Lower leg skin (tissue), 4 donors: ENCODE data around the gene PLCH1. TPM values are rescaled to one million over a fixed set of nuclear protein-coding genes. Genes with fewer than 3 reads are reported as not detected.

Experiments used
- DNase-seq, 2 donors: peaks; one replicate each; pipeline ENCODE4 v3.0.0-alpha.2; 2019; ENCODE audit warnings: low spot score in 2 of 2
- H3K4me3 ChIP-seq: fragments of 200-600 bp; sonication (generic); 2 replicates; pipeline ENCODE4 v1.5.1; 2017; ENCODE audit warnings: mild to moderate bottlenecking, low read depth; ENCODE audit not compliant: poor library complexity, severe bottlenecking
- POLR2A ChIP-seq, 2 donors: fragments of 450-650 bp; IDR thresholded peaks; one replicate each; pipeline ENCODE4 v1.6.1; 2016 to 2017; ENCODE audit warnings: antibody characterized with exemption in 2 of 2, mild to moderate bottlenecking in 1 of 2, moderate library complexity in 1 of 2
- WGBS, 2 donors: methylation state at CpG; one replicate each; pipeline ENCODE4 v1.1.5; 2018; 5-methylcytosine and 5-hydroxymethylcytosine counted together
- intact Hi-C: fragments of 100-400 bp; cut with DNase I; formaldehyde crosslinking; loops from one replicate; pipeline ENCODE4 v1.15.0; 2023; ENCODE audit warnings: low total_unique reads
- total RNA-seq, 4 donors: library from RNA; depleted of rRNA; stranded (reverse); fragments of >200 nt; gene quantifications; one replicate each; pipeline ENCODE4 v1.1.0, GENCODE V29; 2016
- TF ChIP-seq, protein P1 (sequence below), 3 donors: fragments of 450-650 bp; IDR thresholded peaks; one replicate each; pipeline ENCODE4 v1.5.1; 2016; ENCODE audit warnings: antibody characterized with exemption in 3 of 3, mild to moderate bottlenecking in 3 of 3, moderate library complexity in 2 of 3

The PLCH1 gene
- total RNA-seq, 4 donors from 2014 or later, result 0.55 to 1.2 (median 0.79) TPM

DNA sequence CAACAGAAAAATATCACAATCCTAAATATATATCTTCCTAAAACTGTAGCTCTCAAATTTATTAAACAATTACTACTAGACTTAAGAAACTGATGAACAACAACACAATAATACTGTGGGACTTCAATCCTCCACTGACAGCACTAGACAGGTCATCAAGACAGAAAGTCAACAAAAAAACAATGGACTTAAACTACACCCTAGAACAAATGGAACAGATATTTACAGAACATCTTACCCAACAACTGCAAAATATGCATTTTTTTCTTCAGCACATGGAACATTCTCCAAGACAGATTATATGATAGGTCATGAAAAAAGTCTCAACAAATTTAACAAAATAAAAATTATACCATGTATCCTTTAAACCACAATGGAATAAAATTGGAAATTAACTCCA, 133.4 kb downstream of the PLCH1 start:
- H3K4me3 ChIP-seq, result no peak overlapping the region
- no peak for DNase-seq
- intact Hi-C loops, result no loop called here
- no peak for TF ChIP-seq POLR2A (IDR thresholded peaks at IDR 0.05)
- TF ChIP-seq, protein P1, sequence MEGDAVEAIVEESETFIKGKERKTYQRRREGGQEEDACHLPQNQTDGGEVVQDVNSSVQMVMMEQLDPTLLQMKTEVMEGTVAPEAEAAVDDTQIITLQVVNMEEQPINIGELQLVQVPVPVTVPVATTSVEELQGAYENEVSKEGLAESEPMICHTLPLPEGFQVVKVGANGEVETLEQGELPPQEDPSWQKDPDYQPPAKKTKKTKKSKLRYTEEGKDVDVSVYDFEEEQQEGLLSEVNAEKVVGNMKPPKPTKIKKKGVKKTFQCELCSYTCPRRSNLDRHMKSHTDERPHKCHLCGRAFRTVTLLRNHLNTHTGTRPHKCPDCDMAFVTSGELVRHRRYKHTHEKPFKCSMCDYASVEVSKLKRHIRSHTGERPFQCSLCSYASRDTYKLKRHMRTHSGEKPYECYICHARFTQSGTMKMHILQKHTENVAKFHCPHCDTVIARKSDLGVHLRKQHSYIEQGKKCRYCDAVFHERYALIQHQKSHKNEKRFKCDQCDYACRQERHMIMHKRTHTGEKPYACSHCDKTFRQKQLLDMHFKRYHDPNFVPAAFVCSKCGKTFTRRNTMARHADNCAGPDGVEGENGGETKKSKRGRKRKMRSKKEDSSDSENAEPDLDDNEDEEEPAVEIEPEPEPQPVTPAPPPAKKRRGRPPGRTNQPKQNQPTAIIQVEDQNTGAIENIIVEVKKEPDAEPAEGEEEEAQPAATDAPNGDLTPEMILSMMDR (IDR thresholded peaks at IDR 0.05), result no peak

DNA sequence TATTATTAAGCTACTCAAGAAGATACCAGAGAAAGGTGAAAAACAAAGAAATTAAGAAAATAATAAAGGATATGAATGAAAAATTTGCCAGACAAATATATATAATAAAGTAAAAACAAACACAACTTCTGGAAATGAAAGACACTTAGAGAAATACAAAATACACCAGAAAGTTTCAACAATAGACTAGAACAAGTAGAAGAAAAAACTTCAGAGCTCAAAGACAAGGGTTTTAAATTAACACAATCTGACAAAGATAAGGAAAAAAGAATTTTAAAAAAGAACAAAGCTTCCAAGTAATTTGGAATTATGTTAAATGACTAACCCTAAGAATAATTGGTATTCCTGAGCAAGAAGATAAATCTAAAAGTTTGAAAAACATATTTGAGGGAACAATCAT, 135.3 kb downstream of the PLCH1 start:
- no peak for DNase-seq
- H3K4me3 ChIP-seq, result no peak overlapping the region
- TF ChIP-seq, protein P1 (IDR thresholded peaks at IDR 0.05), result no peak
- TF ChIP-seq POLR2A (IDR thresholded peaks at IDR 0.05), result no peak
- intact Hi-C loops, result no loop called here

GRCh38 chr3:155608228-155608920, 136.5 kb downstream of the PLCH1 start:
- 84 to 85% methylated on average over 10 of the region's 10 CpGs for WGBS, 2 donors
- H3K4me3 ChIP-seq, result no peak overlapping the region
- intact Hi-C loops, result loop anchor here (1.0 kb wide), 1 partner anchor 8 kb away; no protein-coding TSS in a partner anchor
- TF ChIP-seq, protein P1 (IDR thresholded peaks at IDR 0.05), result no peak
- DNase-seq, result no peak

DNA sequence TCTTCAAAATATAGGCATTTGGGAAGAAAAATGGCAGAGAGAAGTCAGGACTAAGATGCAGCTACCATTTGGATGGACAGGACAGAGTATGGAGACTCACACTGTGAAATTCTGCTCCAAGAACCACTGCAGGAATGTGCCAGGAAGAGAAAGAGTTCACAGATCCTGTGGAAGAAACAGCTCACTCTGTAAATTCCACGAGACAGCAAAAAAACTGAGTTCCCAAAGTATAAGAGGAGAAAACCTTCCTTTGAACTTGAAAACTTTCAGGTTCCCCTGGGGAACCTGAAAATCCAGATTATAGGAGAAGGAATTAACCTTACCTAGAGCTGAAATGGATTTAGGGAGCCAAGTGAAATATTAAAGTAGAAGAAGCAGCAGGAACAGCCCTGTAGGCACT, 137.1 kb downstream of the PLCH1 start:
- 58 to 66% methylated on average over 1 of the region's 1 CpG for WGBS, 2 donors
- intact Hi-C loops, result loop anchor here (1.0 kb wide), 1 partner anchor 7 kb away; no protein-coding TSS in a partner anchor
- TF ChIP-seq, protein P1 (IDR thresholded peaks at IDR 0.05), result no peak
- TF ChIP-seq POLR2A (IDR thresholded peaks at IDR 0.05), result no peak
- DNase-seq, result no peak
- no peak overlapping the region for H3K4me3 ChIP-seq

- no peak for DNase-seq
- TF ChIP-seq, protein P1 (IDR thresholded peaks at IDR 0.05), result no peak
- no peak for TF ChIP-seq POLR2A (IDR thresholded peaks at IDR 0.05)
- no peak overlapping the region for H3K4me3 ChIP-seq
- WGBS, 2 donors, result 67 to 70% methylated on average over 5 of the region's 5 CpGs
- intact Hi-C loops, result no loop called here
Observed at GRCh38 chr3:155605571-155605970, 139.3 kb downstream of the PLCH1 start.

- 76 to 84% methylated on average over 5 of the region's 5 CpGs for WGBS, 2 donors
- TF ChIP-seq, protein P1 (IDR thresholded peaks at IDR 0.05), result no peak
- TF ChIP-seq POLR2A (IDR thresholded peaks at IDR 0.05), result no peak
- intact Hi-C loops, result no loop called here
- DNase-seq, result no peak
- H3K4me3 ChIP-seq, result no peak overlapping the region
Observed at GRCh38 chr3:155604967-155605366, 139.9 kb downstream of the PLCH1 start.
